ENCODE data around the gene DGCR2.

GRCh38 chr22:19082101-19082500, 40.1 kb downstream of the DGCR2 start:
- no peak for TF ChIP-seq CTCF (IDR thresholded peaks at IDR 0.05)
- no peak for TF ChIP-seq POLR2A (IDR thresholded peaks at IDR 0.05)

Data from esophagus squamous epithelium (tissue), 4 donors.